Activated effector memory CD4-positive, alpha-beta T cell treated with anti-CD3 and anti-CD28 coated beads, Interleukin-2, amount 50 U/mL, for 16 hours (primary cell): Measurements from ENCODE around the gene MMP1.

Experiments used
- DNase-seq: peaks from one replicate; pipeline ENCODE4 v3.0.0-alpha.2; 2020

MMP1 gene

GRCh38 chr11:102802341-102802740 lies 4.4 kb upstream of the MMP1 start:
- DNase-seq = no peak

DNA sequence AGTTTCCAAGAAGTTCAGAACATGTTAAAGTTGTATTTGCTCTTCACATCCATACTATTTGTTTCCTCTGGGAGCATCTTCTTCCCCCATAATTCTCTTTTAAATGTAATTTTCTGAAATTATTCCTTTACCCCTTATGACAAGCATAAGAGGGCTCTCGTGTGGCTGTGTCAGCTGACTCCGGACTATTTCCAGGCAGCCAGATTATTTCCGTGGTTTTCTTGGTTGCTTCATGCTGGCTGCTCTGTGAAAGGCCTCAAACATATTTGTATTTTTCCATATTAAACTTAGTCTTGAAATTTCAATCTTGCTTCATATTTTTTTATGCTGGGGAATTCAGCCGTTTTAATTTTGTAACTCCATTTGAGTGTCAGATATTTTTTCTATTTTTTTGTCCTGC lies 2.8 kb upstream of the MMP1 start:
- DNase-seq = no peak

GRCh38 chr11:102799681-102800340 lies 1.9 kb upstream of the MMP1 start:
- DNase-seq = no peak

DNA sequence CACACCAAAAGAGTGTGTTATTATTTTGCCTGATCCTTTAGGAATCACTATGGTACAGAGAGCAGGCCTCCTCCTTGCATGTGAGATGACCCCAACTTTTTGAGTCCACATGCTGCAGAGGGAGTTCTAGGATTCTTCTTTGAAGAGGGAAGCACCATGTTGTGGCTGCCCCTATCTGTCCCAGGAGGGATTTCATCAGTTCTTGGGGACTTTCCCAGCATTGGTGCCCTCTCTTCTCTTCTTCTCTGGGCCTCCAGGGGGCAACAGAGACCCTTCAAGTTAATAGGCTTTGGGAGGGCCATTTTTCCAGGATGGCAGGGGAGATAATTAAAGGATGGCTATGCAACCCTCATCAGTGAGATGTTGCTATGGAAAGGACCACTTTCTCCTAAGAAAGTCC lies 3.6 kb downstream of the MMP1 start:
- DNase-seq = no peak

- no peak for DNase-seq
Measured at GRCh38 chr11:102793677-102794290, 4.2 kb downstream of the MMP1 start.

GRCh38 chr11:102792604-102793003 lies 5.4 kb downstream of the MMP1 start:
- no peak for DNase-seq

GRCh38 chr11:102791271-102792036 lies 6.5 kb downstream of the MMP1 start:
- no peak for DNase-seq

DNA sequence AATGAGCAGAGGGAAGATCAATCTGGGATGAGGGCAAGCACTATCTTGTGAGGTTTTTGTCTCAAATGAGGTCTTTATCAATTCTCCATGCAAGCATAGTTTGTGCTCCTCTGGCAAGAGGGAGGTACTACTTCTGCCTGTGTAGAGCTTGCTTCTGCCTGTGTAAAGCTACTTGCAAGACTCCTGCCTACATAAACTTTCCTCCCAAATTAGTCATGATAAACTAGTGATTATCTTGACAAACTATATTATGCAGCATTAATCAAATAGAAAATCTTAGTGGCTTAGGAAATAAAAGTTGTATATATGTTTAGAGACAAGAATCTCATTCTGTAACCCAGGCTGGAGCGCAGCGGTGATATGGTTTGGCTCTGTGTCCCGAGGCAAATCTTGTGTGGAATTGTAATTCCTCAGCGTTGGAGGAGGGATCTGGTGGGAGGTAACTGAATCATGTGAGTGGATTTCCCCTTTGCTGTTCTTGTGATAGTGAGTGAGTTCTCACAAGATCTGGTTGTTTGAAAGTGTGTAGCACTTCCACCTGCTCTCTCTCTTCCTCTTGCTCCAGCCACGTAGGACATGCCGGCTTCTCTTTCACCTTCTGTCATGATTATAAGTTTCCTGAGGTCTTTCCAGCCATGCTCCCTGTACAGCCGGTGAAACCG lies 9.5 kb downstream of the MMP1 start:
- DNase-seq = no peak

- DNase-seq = no peak
Measured at GRCh38 chr11:102784380-102784779, 13.6 kb downstream of the MMP1 start.

DNA sequence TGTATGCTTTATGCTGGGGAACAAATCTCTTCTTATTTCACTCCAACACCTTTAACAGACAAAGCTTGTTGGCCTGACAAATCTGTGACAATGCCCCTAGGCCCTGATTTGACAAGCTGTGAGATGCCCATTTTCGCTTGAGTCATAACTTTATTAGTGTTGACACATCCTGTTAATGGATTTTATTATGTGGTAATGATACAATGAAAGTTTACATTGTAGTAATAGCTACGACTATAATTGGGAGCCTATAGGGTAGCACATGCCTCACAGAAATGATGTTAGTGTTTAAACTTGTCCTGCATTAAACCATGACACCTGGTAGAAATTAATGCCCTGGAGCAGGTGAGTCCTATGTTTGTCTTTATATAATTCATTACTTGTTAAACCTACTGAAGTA lies 14.2 kb downstream of the MMP1 start:
- no peak for DNase-seq

DNA sequence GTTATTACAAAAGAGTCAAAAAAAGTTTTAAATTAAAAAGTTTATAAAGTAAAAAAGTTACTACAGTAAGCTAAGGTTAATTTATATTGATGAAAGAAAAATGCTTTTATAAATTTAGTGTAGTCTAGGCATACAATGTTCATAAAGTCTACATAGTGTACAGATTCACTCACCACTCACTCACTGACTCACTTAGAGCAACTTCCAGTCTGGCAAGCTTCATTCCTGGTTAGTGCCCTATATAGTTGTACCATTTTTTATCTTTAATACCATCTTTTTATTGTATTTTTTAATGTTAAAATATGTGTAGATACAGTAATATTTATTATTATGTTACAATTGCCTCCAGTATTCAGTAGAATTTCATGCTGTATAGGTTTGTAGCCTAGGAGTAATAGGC lies 14.9 kb downstream of the MMP1 start:
- no peak for DNase-seq

- no peak for DNase-seq
Measured at GRCh38 chr11:102781676-102782075, 16.3 kb downstream of the MMP1 start.

GRCh38 chr11:102780491-102780918 lies 17.5 kb downstream of the MMP1 start, which contains the start of gene MMP10:
TSS of gene MMP10 (minus strand) at chr11:102780628. CDS start at chr11:102780591, 37 bp downstream.
- no peak for DNase-seq

DNA sequence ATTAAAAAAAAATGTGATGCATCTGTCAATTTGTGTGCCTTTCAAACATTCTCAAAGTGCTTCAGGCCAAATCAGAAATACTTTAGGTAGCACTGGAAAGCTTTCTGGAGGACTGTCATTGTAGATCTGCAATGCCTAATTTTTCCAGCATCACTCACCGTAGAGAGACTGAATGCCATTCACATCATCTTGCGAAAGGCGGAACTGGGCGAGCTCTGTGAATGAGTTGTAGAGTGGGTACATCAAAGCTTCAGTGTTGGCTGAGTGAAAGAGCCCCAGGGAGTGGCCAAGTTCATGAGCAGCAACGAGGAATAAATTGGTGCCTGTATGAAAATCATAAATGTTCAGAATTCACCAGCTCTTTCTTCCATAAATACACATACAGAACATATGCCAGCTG lies 21.5 kb downstream of the MMP1 start:
- DNase-seq = no peak

GRCh38 chr11:102773386-102773785 lies 24.6 kb downstream of the MMP1 start:
- DNase-seq = no peak

- DNase-seq = no peak
Measured at GRCh38 chr11:102771351-102771750, 26.6 kb downstream of the MMP1 start.

DNA sequence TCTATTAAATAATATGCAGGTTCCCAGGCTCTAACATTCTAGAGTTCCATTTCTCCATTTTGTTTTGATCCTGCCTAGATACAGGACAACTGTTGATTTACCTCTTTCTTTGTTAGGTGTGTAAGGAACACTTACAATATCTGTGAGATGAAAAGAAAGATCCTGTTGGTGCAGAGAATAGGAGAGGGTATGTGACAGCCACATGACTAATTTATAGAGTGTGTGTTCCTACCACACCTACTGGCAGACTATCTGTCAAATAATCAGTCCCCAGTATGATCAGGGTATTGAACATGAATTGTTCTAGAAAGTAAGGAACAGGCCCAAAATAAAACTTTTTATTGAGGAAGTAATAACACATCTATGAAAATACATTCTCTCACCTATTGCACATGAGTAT lies 27.8 kb downstream of the MMP1 start:
- DNase-seq = no peak

- no peak for DNase-seq
Measured at GRCh38 chr11:102767800-102768199, 30.2 kb downstream of the MMP1 start.

- DNase-seq = no peak
Measured at GRCh38 chr11:102763440-102763839, 34.5 kb downstream of the MMP1 start.

DNA sequence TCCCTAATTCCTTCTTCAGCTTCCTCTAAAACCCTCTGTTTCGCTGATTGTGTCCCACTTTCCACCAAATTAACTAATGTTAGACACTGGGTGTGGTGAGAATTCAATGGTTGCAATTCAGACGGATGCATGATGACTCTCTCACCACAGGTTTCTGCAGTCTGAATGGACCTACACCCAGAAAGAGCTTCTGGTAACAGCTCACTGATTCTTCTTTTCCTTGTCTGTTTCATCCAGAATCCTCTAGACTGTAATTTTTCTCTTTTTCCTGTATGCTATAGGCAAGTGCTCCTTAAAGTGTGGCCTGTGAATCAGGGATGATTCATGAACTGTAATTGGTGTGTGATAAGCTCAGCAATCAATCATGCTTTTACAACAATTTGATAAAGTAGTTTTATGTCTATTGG lies 35.6 kb downstream of the MMP1 start:
- no peak for DNase-seq

GRCh38 chr11:102761646-102762238 lies 36.2 kb downstream of the MMP1 start:
- DNase-seq = no peak

DNA sequence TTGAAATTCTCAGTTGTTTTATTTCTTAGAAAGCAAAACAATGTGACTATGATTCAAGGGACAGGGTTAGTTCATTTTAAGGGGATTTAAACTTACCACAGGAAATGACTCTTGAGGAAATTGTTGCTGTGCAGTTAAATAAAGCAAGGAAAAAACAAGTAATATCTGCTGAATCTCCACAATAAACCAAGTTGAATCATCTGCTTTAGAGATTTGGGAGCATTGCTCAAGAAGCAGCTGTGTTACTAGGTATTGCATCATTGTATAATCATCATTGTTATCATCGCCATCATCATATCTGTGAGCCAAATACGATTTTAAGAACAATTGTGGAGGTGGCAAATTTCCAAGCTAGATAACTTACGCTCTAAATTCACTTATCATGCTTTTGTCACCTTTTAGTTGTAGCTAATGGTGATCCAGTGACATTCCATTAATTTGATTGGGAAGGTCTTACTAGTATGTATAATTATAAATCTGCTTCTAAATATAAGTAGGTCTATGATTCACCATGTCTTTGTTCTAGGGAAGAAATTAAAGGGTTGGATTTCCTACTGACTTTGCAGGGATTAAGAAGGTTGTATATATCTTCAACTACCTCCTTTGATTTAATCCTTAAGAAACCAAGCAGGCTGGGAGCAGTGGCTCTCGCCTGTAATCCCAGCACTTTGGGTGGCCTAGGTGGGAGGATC lies 37.5 kb downstream of the MMP1 start:
- DNase-seq = no peak
